CD4-positive, alpha-beta T cell treated with Interleukin-2 at 100 ng/mL for 4 hours (primary cell): Measurements from ENCODE around the gene GNAO1.

Experiments
- DNase-seq: peaks from one replicate; pipeline ENCODE4 v3.0.0-alpha.2; 2020; ENCODE audit warnings: low spot score

Gene GNAO1

GRCh38 chr16:56289862-56290261, 98.6 kb downstream of the GNAO1 start:
- no peak for DNase-seq

- DNase-seq = no peak
Observed at GRCh38 chr16:56294014-56294413, 102.7 kb downstream of the GNAO1 start.

- no peak for DNase-seq
Observed at GRCh38 chr16:56294579-56294978, 103.3 kb downstream of the GNAO1 start.

GRCh38 chr16:56295059-56295665, 103.9 kb downstream of the GNAO1 start:
- no peak for DNase-seq

DNA sequence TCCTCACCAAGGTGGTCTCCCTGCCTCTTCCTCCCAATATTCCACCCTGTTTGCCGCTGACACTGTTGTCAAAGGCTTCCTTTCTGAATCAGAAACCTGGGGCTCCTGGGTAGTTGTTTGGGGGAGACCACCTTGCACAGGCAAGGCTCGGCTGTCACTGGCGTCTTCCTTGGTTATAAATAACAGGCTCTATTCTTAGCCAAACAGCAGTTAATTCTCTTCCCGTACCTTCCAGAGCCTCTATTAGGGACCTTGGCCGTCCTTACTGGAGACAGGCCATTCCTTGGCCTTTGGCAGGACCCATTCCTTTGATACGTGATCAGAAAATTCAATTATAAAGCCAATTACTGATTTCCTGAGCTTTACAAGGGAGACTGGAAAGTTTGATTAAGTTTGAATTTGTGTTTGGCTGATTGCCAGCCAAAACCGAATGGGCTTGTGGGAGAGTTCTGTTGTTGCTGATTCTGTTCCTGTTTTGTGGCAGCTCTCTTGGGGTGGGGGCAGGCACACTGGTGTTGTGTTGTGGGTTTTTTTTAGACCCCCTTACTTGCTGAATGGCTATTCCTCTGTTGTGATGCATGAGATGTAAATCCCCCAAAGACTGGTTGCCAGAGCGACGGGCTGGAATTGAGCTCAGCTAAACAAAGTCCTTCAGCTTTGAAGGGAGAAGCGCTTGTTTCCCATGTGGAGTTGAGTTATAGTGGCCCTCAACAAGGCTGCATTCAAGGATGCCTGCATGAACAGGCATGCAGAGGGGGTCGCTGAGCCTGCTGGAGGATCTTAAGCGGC, 104.6 kb downstream of the GNAO1 start:
- DNase-seq = no peak

- no peak for DNase-seq
Observed at GRCh38 chr16:56297684-56298083, 106.4 kb downstream of the GNAO1 start.

- DNase-seq = no peak
Observed at GRCh38 chr16:56298116-56298515, 106.8 kb downstream of the GNAO1 start.

- no peak for DNase-seq
Observed at GRCh38 chr16:56298948-56299596, 107.8 kb downstream of the GNAO1 start.

- no peak for DNase-seq
Observed at GRCh38 chr16:56300242-56300623, 108.9 kb downstream of the GNAO1 start.

- no peak for DNase-seq
Observed at GRCh38 chr16:56300891-56301850, 109.9 kb downstream of the GNAO1 start.

DNA sequence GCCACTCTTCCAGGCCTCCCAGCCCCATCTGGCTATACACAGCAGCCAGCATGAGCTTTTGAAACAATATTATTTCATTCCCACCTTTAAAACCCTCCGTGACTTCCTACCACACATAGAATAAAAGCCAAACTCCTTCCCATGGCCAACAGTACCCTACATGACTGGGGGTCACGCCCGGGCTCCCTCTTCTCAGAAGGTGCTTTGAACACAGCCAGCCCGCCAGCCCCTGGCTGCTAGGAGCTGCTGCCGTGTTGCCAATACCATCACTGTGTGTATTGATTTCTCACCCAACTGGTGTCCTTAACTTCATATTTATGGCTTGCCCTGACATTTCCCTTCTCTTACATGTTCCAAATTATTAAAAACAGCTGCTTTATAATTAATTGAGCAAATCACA, 111.2 kb downstream of the GNAO1 start:
- no peak for DNase-seq

DNA sequence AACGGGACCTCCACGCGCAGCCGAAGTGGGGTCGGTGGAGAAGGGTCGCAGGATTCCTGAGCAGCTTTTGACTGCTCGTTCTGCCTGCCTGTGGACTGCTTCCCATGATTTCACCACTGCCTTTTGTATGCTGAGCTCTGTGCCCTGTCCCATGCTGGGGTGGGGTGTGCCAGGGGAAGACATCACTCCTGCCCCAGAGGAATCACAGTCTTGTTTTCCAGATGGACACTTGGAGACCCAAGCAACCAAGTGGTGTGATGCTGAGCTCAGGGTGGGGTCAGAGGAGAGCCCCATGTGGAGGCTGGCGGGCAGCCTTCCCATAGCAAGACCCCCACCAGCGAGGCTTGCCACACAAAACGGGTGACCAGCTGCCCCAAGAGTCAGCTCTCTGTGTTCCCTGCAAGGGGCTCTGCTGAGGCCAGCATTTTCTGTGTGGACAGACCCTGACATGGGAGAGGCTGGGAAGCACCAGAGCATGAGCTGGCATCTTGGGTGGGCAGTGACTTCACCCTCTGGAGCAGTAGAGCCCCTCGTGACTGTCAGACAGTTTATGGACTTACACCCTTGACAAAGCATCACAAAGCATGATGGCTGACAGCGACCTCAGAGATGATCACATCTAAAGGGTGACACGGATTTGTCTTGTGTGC, 111.9 kb downstream of the GNAO1 start:
- DNase-seq = no peak

DNA sequence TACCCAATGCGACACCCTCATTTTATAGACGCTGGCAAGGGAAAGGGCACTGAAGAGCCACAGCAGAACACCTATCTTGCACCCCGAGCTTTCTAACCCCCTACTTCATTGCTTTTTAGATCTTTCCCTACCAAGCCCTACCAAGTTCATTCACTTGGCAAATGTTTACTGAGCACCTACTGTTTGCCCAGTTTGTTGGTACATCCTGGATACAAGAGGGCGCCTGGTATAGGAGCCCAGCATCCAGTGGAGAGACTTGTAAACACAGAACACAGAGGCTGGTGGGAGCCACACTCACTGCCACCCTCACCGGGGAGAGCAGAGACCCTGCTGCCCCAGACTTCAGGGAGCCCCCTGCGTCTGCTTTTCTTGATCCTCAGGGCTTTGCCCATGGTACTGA, 112.6 kb downstream of the GNAO1 start:
- no peak for DNase-seq

GRCh38 chr16:56305956-56306565, 114.8 kb downstream of the GNAO1 start:
- no peak for DNase-seq

GRCh38 chr16:56306690-56307533, 115.6 kb downstream of the GNAO1 start:
- no peak for DNase-seq

DNA sequence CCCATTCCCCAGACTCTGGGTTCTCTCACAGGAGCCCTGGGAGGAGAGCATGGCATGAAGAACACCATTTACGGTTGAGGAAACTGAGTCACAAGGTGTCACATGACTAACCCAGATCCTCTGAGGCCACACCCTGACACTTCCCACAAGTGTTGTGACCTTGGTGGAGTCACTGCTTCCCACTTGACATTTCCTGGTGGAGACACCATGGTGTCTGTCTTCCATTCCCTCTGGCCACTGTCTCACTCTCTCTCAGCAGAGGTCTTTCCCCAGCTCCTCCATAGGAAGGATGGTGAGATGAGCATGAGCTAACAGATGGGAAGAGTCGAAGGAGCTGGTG, 116.2 kb downstream of the GNAO1 start:
- no peak for DNase-seq

- no peak for DNase-seq
Observed at GRCh38 chr16:56309008-56309407, 117.7 kb downstream of the GNAO1 start.

DNA sequence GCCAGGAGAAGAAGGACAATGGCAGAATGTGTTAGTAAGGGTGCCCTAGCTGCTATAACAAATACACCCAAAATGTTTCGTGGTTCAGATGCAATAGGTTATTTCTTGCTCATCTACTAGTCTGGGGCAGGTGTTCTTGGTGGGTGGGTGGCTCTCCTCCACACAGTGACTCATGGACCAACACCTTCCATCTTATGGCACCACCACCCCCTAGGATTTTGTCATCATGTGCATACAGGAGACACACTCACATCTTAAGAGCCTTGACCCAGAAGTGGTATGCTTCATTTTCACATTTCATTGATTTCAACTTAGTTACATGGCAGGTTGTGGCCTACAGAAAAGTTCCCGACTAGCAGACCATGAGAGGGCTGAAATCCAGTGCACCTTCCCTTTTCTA, 119.4 kb downstream of the GNAO1 start:
- no peak for DNase-seq

GRCh38 chr16:56311208-56312027, 120.1 kb downstream of the GNAO1 start:
- DNase-seq = no peak

GRCh38 chr16:56312028-56312300, 120.7 kb downstream of the GNAO1 start:
- no peak for DNase-seq
